Duodenal mucosa (tissue), 2 donors: ENCODE data around the gene CCDC27.
"Not testable (repeated sequence)": the region's sequence is repeated elsewhere in the genome, so short reads cannot be mapped to it uniquely, and the experiment has no call there.

Source experiments
- H3K27ac ChIP-seq: one replicate; pipeline ENCODE4 v1.7.0; 2013; ENCODE audit warnings: low read depth, low read length
- H3K27me3 ChIP-seq, 2 donors: one replicate each; pipeline ENCODE4 v1.7.0; 2013; ENCODE audit warnings: low read length in 2 of 2, control low read depth in 1 of 2; ENCODE audit not compliant: insufficient read depth in 2 of 2, control insufficient read depth in 1 of 2
- H3K36me3 ChIP-seq, 2 donors: one replicate each; pipeline ENCODE4 v1.7.0; 2013; ENCODE audit warnings: low read length in 2 of 2, control low read depth in 1 of 2; ENCODE audit not compliant: insufficient read depth in 2 of 2, control insufficient read depth in 1 of 2
- H3K4me1 ChIP-seq, 2 donors: one replicate each; pipeline ENCODE4 v1.7.0; 2013; ENCODE audit warnings: low read length in 2 of 2, control low read depth in 1 of 2; ENCODE audit not compliant: insufficient read depth in 2 of 2, control insufficient read depth in 1 of 2
- H3K4me3 ChIP-seq, 2 donors: one replicate each; pipeline ENCODE4 v1.7.0; 2013; ENCODE audit warnings: low read length in 2 of 2, low read depth in 1 of 2
- H3K9ac ChIP-seq, 2 donors: one replicate each; pipeline ENCODE4 v1.7.0; 2013; ENCODE audit warnings: low read length in 2 of 2, low read depth in 1 of 2
- H3K9me3 ChIP-seq, 2 donors: one replicate each; pipeline ENCODE4 v1.7.0; 2013; ENCODE audit warnings: low read length in 2 of 2, control low read depth in 1 of 2; ENCODE audit not compliant: control insufficient read depth in 1 of 2

The CCDC27 gene

DNA sequence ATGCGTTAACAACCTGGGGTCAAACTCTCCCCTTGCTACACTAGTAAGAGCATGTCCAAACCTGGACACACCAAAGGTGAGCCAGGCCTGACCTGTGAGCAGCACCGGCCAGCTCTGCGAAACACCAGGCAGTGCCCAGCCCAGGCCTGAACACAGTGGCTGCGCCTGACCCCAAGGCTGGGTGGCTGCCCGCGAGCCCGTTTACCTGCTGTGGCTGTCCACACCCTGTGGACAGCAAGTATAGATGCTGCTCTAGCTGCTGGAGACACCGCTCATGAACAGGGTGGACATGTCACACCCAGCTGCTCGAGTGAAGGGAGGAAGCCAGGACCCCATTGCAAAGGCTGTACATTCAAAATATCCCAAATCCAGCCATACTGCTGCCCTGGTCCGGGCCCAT lies 7.6 kb upstream of the CCDC27 start:
- peaks cover 0 to 8% of the 10 kb centered on the region in 2 donors for H3K36me3 ChIP-seq
- H3K9ac ChIP-seq = no peak overlapping the region
- no peaks in the 10 kb centered on the region for H3K27me3 ChIP-seq
- H3K4me1 ChIP-seq = peaks cover 7 to 11% of the 10 kb centered on the region in 2 donors
- H3K27ac ChIP-seq = no peak overlapping the region
- no peak overlapping the region for H3K4me3 ChIP-seq
- H3K9me3 ChIP-seq = no peaks in the 10 kb centered on the region

DNA sequence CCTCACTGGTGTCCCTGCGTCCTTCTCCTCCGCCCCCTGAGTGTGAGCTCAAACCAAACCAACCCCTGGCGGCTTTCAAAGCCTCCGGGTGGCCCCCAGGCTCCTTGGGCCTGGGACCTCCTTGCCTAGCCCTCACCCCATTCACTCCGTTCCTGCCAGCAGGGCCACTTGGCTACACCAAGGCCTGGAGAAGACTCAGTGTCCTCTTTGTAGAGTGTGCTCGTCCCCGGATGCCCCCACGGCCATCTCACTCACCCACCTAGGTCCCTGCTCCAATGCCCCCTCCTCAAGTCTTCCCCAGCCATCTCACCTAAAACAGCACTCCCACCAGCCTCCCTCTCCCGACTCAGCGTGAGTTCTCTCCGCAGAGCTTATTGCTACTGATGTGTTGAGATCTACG lies 7.2 kb upstream of the CCDC27 start:
- Histone ChIP-seq H3K27me3 (no peaks in the 10 kb centered on the region), H3K27ac (no peak overlapping the region), H3K9ac (no peak overlapping the region), H3K4me1 (peaks cover 7 to 11% of the 10 kb centered on the region in 2 donors), H3K36me3 (peaks cover 0 to 8% of the 10 kb centered on the region in 2 donors), H3K9me3 (no peaks in the 10 kb centered on the region), H3K4me3 (no peak overlapping the region)

DNA sequence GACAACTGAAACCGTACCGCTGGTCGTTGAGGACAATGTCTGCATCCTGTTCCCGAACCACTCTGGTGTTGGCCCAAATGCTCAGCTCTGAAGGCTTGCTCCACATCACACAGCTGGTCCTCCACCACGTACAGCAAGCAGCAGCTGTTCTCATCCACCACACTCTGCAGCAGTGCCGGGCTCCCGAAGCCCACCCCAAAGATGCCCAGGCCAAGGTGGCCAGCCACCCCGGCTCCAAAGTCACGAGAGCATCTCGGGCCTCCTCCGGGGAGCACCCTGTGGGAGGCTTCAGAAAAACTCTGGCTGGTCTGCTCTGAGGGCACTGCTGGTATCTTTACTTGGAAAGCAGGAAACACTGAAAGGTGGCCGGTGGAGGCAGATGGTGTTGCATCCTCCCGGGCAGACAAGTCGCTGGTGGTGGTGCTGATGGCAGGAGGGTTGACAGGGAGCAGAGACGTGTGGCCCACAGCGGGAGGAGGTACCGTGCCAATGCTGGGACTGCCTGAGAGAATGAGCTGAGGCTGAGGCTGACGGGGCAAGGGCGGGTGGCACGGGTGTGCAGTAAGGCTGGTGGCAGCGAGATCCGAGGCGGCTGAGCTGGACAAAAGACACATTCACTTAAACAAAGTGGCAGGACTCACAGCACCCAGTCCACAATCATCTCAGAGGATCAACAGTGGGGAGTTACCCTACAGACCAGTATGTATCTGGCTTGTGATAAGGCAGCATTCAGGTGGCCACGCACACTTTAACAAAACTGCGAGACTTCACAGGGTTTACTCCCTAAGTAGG lies 6.5 kb upstream of the CCDC27 start:
- Histone ChIP-seq H3K27ac (no peak overlapping the region), H3K27me3 (no peaks in the 10 kb centered on the region), H3K4me3 (peak overlapping the region; percentile 64 to 67), H3K36me3 (peaks cover 0 to 8% of the 10 kb centered on the region in 2 donors), H3K9ac (no peak overlapping the region), H3K4me1 (peaks cover 7 to 11% of the 10 kb centered on the region in 2 donors), H3K9me3 (no peaks in the 10 kb centered on the region)

DNA sequence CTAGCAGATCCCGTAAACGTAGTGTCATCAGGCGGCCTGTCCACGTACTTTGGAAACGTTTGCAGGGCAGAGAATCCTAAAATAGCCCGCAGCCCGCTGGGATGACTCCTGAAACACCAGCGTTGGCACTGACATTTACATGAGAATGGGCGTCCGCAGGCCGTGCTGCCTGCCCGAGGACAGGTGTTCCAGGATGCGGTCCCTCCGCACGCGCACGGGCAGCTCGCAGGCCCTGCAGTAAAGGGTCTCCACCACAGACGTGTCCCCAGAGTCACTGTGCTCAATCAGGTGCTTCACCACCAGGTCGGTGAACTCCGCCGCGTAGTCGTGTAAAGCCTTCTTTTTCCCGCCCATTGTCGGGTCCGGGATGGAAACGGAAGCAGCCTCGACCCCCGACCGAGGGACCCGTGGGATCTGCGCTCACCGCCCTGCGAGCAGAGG lies 5.8 kb upstream of the CCDC27 start:
- peak overlapping the region in 1 of 2 donors; percentile 48 for H3K9ac ChIP-seq
- H3K4me1 ChIP-seq = peaks cover 7 to 11% of the 10 kb centered on the region in 2 donors
- no peak overlapping the region for H3K27ac ChIP-seq

DNA sequence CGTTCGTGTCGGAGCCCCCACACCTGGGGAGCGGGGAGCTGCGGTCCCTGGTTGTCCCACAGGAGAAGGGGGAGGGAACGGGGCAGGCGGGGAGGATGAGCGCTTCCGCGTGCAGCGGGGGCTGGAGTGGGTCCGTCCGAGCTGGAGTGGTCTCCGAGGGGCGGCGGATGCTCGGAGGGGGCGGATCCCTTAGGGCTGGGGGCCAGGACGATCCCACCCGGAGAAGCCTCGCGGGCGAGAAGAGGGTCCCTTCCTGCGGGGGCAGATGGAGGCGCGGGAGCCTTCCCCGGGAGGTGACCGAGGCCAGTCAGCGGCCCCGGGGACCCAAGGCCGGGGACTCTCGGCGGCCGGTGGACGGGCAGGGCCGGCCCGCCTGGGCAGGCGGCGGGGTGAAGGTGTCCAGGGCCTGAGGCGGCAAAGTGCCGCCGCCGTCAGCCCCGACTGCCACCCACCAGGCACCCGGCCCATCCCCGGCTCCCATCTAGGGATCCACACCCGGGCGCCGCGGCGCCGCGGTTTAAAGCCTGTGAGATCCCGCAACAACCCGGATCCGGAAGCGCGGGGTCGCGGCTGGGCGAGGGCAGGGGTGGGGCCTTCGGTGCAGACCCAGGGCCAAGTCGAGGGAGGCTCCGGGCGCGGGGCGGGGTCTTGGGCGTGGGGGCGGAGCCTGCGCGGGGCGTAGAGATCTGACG lies 5.3 kb upstream of the CCDC27 start:
- no peaks in the 10 kb centered on the region for H3K9me3 ChIP-seq
- peak overlapping the region; percentile 38 to 48 for H3K9ac ChIP-seq
- no peak overlapping the region for H3K27ac ChIP-seq
- H3K4me1 ChIP-seq = peaks cover 7 to 11% of the 10 kb centered on the region in 2 donors
- no peaks in the 10 kb centered on the region for H3K27me3 ChIP-seq
- peak overlapping the region; percentile 64 to 67 for H3K4me3 ChIP-seq
- H3K36me3 ChIP-seq = peaks cover 0 to 4% of the 10 kb centered on the region in 2 donors

More for the DNA sequence above, 5.8 kb upstream of the CCDC27 start:
- H3K27me3 ChIP-seq = no peaks in the 10 kb centered on the region
- H3K4me3 ChIP-seq = peak overlapping the region; percentile 64 to 67
- H3K36me3 ChIP-seq = peaks cover 0 to 8% of the 10 kb centered on the region in 2 donors
- no peaks in the 10 kb centered on the region for H3K9me3 ChIP-seq

DNA sequence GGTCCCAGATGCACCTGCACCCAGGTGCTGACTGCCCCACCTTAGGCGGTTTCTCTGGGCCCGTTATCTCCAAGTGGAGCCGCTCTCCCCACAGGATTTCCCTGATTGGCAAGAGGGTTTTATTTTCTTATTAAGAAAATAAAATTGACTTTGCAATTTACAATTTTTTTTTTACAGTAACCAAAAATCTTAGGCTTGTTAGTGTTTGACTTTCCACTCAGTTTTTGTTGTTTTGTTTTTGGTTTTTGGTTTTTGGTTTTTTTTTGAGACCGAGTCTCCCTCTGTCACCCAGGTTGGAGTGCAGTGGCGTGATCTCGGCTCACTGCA lies 4.8 kb upstream of the CCDC27 start:
- H3K9me3 ChIP-seq = no peaks in the 10 kb centered on the region
- no peaks in the 10 kb centered on the region for H3K36me3 ChIP-seq
- H3K27ac ChIP-seq = no peak overlapping the region
- H3K4me3 ChIP-seq = peak overlapping the region; percentile 64 to 67
- H3K27me3 ChIP-seq = no peaks in the 10 kb centered on the region
- H3K9ac ChIP-seq = no peak overlapping the region
- peaks cover 7 to 11% of the 10 kb centered on the region in 2 donors for H3K4me1 ChIP-seq

DNA sequence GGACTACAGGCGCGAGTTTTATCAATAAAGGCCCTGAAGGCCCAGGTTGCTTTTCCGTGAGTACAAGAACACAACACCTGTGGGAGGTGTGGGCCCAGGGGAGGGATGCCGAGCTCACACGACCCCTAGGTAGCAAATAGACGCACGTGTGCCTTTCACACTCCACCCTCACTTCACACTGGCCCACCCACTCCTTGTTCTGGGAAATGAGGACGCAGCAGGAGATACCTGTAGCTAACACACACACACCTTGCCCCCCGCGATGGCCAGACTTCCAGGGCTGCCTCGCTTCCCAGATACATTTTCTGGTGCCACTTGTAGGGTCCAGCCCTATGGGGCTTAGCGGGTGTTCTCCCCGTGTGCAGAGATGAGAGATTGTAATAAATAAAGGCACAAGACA lies 4.3 kb upstream of the CCDC27 start:
- Histone ChIP-seq H3K36me3 (no peaks in the 10 kb centered on the region), H3K4me3 (peak overlapping the region; percentile 64 to 67), H3K27me3 (no peaks in the 10 kb centered on the region), H3K4me1 (peaks cover 7 to 11% of the 10 kb centered on the region in 2 donors), H3K27ac (no peak overlapping the region), H3K9ac (no peak overlapping the region), H3K9me3 (no peaks in the 10 kb centered on the region)

DNA sequence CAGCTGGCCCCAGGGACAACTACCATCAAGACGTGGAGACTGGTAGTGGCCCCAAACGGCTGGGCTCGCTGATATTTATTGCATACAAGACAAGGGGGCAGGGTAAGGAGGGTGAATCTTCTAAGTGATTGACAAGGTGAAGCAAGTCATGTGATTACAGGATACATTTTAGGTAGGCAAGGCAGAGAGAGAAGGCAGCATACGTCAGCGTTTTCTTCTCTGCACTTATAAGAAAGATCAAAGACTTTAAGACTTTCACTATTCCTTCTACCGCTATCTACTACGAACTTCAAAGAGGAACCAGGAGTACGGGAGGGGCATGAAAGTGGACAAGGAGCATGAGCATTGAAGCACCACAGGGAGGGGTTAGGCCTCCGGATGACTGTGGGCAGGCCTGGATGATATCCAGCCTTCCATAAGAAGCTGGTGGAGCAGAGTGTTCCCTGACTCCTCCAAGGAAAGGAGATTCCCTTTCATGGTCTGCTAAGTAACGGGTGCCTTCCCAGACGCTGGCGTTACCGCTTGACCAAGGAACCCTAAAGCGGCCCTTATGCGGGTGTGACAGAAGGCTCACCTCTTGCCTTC lies 3.8 kb upstream of the CCDC27 start:
- not testable (repeated sequence) for H3K27me3 ChIP-seq, H3K27ac ChIP-seq
- peak overlapping the region in 1 of 2 donors; percentile 64 for H3K4me3 ChIP-seq

DNA sequence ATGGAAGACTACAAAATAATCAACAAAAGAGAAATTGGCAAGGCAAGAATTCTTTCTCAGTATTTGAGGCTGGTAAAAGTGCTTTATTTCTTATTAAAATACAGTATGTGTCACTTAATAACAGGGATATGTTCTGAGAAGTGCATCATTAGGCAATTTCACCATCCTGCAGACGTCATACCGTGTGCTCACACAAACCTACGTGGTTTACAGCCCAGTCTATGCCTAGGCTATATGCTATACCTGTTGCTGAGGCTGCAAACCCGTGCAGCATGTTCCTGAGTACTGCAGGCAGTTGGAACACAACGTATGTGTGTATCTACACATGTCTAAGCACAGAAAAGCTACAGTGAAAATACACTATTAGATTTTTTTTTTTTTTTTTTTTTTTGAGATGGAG lies 2.7 kb upstream of the CCDC27 start:
- H3K9ac ChIP-seq = no peak overlapping the region
- no peak overlapping the region for H3K4me3 ChIP-seq
- H3K27me3 ChIP-seq = no peaks in the 10 kb centered on the region
- peaks cover 7 to 11% of the 10 kb centered on the region in 2 donors for H3K4me1 ChIP-seq
- H3K36me3 ChIP-seq = no peaks in the 10 kb centered on the region
- H3K9me3 ChIP-seq = no peaks in the 10 kb centered on the region
- H3K27ac ChIP-seq = no peak overlapping the region

More for the DNA sequence above, 3.8 kb upstream of the CCDC27 start:
- not testable (repeated sequence) for H3K36me3 ChIP-seq, H3K9ac ChIP-seq, H3K9me3 ChIP-seq
- H3K4me1 ChIP-seq = peaks cover 7 to 11% of the 10 kb centered on the region in 2 donors

DNA sequence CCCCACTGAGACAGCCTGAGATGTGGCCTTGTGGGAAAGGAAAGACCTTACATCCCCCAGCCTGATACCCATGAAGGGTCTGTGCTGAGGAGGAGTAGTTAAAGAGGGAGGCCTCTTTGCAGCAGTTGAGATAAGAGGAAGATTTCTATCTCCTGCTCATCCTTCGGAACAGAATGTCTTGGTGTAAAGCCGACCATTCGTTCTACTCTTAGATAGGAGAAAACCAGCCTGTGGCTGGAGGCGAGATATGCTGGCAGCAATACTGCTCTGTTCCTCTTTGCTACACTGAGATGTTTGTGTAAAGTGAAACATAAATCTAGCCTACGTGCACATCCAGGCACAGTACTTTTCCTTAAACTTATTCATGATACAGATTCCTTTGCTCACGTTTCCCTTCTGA lies 1.5 kb upstream of the CCDC27 start:
- Histone ChIP-seq H3K27me3 (peaks cover 0 to 2% of the 10 kb centered on the region in 2 donors), H3K27ac (no peak overlapping the region), H3K36me3 (no peaks in the 10 kb centered on the region), H3K4me3 (no peak overlapping the region), H3K4me1 (peaks cover 7 to 11% of the 10 kb centered on the region in 2 donors), H3K9ac (no peak overlapping the region), H3K9me3 (no peaks in the 10 kb centered on the region)
